ENCODE data around the gene RAPGEF4. TPM values are rescaled to one million over a fixed set of nuclear protein-coding genes. Genes with fewer than 3 reads are reported as not detected.

The RAPGEF4 gene
- total and polyA plus RNA-seq, 2 of the 8 experiments (the other 6 are each of a cell fraction or from before 2014, with no cell fraction given): 1.2 to 2.6 TPM

GRCh38 chr2:173086518-173087213 is 351.0 kb downstream of the RAPGEF4 start:
- H3K36me3 ChIP-seq (ENCODE audit: control insufficient read depth in 2 of 4, insufficient read depth in 4 of 4, low read length in 3 of 4): no peaks in the 10 kb centered on the region
- H3K23ac ChIP-seq (ENCODE audit: insufficient read length): no peak overlapping the region
- FAIRE-seq (no peak), DNase-seq (ENCODE audit: low read depth in 1 of 2, low spot score in 2 of 2) (no peak)
- H3K4ac ChIP-seq (replicated peaks; ENCODE audit: insufficient read length, low read depth, low read length): no peak overlapping the region
- H2BK120ac ChIP-seq (replicated peaks; ENCODE audit: low read depth, low read length): no peak overlapping the region
- no peak overlapping the region for H2AK5ac ChIP-seq (ENCODE audit: low read depth, low read length)
- H4K5ac ChIP-seq (ENCODE audit: insufficient read length, low read depth, low read length): no peak overlapping the region
- H2BK20ac ChIP-seq (ENCODE audit: low read length): no peak overlapping the region; the same call in 1 of the 2 replicates
- no peak overlapping the region for H2BK12ac ChIP-seq (ENCODE audit: low read depth, low read length)
- ChIA-PET POLR2A (ENCODE audit: partially characterized antibody) (interaction anchor here (1.2 kb wide), 1 partner anchor 8 kb away, joined by 3 read pairs; no protein-coding TSS in a partner anchor), CTCF (ENCODE audit: partially characterized antibody) (interaction anchor here (1.8 kb wide), 1 partner anchor 10 kb away, joined by 4 read pairs; no protein-coding TSS in a partner anchor)
- no peak overlapping the region for H4K91ac ChIP-seq (replicated peaks; ENCODE audit: insufficient read length, low read length)
- no peak overlapping the region for H2BK15ac ChIP-seq (ENCODE audit: low read length)
- no peak overlapping the region for H3K18ac ChIP-seq (ENCODE audit: extremely low read depth, low read length)
- no peak overlapping the region for H3K4me2 ChIP-seq (ENCODE audit: insufficient read depth in 1 of 2, low read depth in 2 of 2, low read length in 2 of 2)
- WGBS, 2 experiments (ENCODE audit: extremely low coverage in 1 of 2, insufficient coverage in 1 of 2, insufficient read length in 1 of 2, insufficient replicate concordance in 2 of 2, low coverage in 1 of 2, low lambda C conversion rate in 2 of 2, missing lambda C conversion rate in 1 of 2): 88% methylated on average over 2 of the region's 2 CpGs; no CpG with 5 or more reads in 1 of the 2 experiments
- no peak overlapping the region for H3K4me3 ChIP-seq (ENCODE audit: extremely low read depth in 1 of 4, insufficient read depth in 2 of 4, low read depth in 3 of 4, low read length in 4 of 4)
- no peaks in the 10 kb centered on the region for H3K79me2 ChIP-seq (ENCODE audit: control insufficient read depth in 1 of 2, insufficient read depth in 2 of 2, low read length in 2 of 2)
- H2AFZ ChIP-seq (ENCODE audit: low read length): no peak overlapping the region
- H3K79me1 ChIP-seq (ENCODE audit: low read depth, low read length): no peaks in the 10 kb centered on the region
- no peak overlapping the region for H3K56ac ChIP-seq (replicated peaks; ENCODE audit: insufficient read length, low read depth, low read length)
- no peak overlapping the region for H4K8ac ChIP-seq (ENCODE audit: extremely low read depth, insufficient read depth, low read length)
- no peaks in the 10 kb centered on the region for H3K23me2 ChIP-seq (ENCODE audit: low read depth, low read length)
- H3K14ac ChIP-seq (ENCODE audit: insufficient read length): no peak overlapping the region
- H3K27me3 ChIP-seq (replicated peaks in 1 of 4; ENCODE audit: control insufficient read depth in 3 of 4, extremely low read depth in 1 of 4, insufficient read depth in 3 of 4, low read length in 3 of 4): no peaks in the 10 kb centered on the region
- no peak overlapping the region for H3K27ac ChIP-seq (ENCODE audit: low read depth, low read length)
- H2BK5ac ChIP-seq (ENCODE audit: low read depth, low read length): no peak overlapping the region
- H4K20me1 ChIP-seq (replicated peaks in 1 of 2; ENCODE audit: control insufficient read depth in 1 of 2, insufficient read depth in 2 of 2, low read length in 2 of 2): no peaks in the 10 kb centered on the region
- no peaks in the 10 kb centered on the region for H3K9me3 ChIP-seq (ENCODE audit: insufficient read depth in 2 of 2, low read depth in 1 of 2, low read length in 1 of 2)
- no peak overlapping the region for H3K9ac ChIP-seq (replicated peaks in 1 of 4; ENCODE audit: extremely low read depth in 1 of 4, low read depth in 3 of 4, low read length in 3 of 4)
- H3K4me1 ChIP-seq (replicated peaks in 1 of 4; ENCODE audit: control insufficient read depth in 3 of 4, insufficient read depth in 4 of 4, low read length in 3 of 4): peaks cover 0 to 4% (median 0%) of the 10 kb centered on the region in 4 experiments; a peak in 2 of 7 replicates
- TF ChIP-seq RXRA (IDR thresholded peaks at IDR 0.05; ENCODE audit: insufficient read depth, low read depth, low read length) (no peak), POU5F1 (IDR thresholded peaks at IDR 0.05; ENCODE audit: low read depth, low read length) (no peak), NANOG (IDR thresholded peaks at IDR 0.05; ENCODE audit: insufficient read depth, low read depth, low read length, poor library complexity, severe bottlenecking) (no peak), FOSL1 (IDR thresholded peaks at IDR 0.05; ENCODE audit: insufficient read depth, low read depth, low read length) (no peak), RNF2 (IDR thresholded peaks at IDR 0.05; ENCODE audit: borderline replicate concordance, low read depth, low read length, missing control alignments, poor library complexity, severe bottlenecking) (no peak), YY1 (IDR thresholded peaks at IDR 0.05; ENCODE audit: low read depth, low read length) (no peak), CREB1 (IDR thresholded peaks at IDR 0.05) (no peak), USF2 (IDR thresholded peaks at IDR 0.05; ENCODE audit: low read length) (no peak), SIN3A (conservative IDR thresholded peaks at IDR 0.05 in 1 of 2, IDR thresholded peaks at IDR 0.05 in 1 of 2; ENCODE audit: low read depth in 1 of 2, low read length in 2 of 2) (no peak), SUZ12 (IDR thresholded peaks at IDR 0.05; ENCODE audit: low read length) (no peak), CHD2 (IDR thresholded peaks at IDR 0.05; ENCODE audit: low read length) (no peak)

All from H1 (cell line).